Adrenal gland (tissue), 5 donors: ENCODE data around the gene PLXNA2.

ENCODE experiments used
- POLR2A ChIP-seq, 2 donors: fragments of 450-650 bp; IDR thresholded peaks; one replicate each; pipeline ENCODE4 v1.6.1; 2017; ENCODE audit warnings: antibody characterized with exemption in 2 of 2, mild to moderate bottlenecking in 2 of 2, moderate library complexity in 1 of 2
- TF ChIP-seq, protein P1 (sequence below), 6 experiments: fragments of 450-650 bp in 4 of 6; fragments of 200-600 bp in 2 of 6; sonication (generic) in 1 of 6; IDR thresholded peaks; 1 replicate in 5 of 6; 2 replicates in 1 of 6; pipeline versions ENCODE4 v1.5.1 to v1.8.0; 2016 to 2021; ENCODE audit warnings: antibody characterized with exemption in 6 of 6, mild to moderate bottlenecking in 2 of 6, moderate library complexity in 1 of 6
- donor health status: DM: no; HTN: no; CAD: no.

- TF ChIP-seq POLR2A (IDR thresholded peaks at IDR 0.05): no peak
- TF ChIP-seq, protein P1, sequence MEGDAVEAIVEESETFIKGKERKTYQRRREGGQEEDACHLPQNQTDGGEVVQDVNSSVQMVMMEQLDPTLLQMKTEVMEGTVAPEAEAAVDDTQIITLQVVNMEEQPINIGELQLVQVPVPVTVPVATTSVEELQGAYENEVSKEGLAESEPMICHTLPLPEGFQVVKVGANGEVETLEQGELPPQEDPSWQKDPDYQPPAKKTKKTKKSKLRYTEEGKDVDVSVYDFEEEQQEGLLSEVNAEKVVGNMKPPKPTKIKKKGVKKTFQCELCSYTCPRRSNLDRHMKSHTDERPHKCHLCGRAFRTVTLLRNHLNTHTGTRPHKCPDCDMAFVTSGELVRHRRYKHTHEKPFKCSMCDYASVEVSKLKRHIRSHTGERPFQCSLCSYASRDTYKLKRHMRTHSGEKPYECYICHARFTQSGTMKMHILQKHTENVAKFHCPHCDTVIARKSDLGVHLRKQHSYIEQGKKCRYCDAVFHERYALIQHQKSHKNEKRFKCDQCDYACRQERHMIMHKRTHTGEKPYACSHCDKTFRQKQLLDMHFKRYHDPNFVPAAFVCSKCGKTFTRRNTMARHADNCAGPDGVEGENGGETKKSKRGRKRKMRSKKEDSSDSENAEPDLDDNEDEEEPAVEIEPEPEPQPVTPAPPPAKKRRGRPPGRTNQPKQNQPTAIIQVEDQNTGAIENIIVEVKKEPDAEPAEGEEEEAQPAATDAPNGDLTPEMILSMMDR (IDR thresholded peaks at IDR 0.05): no peak
Measured at GRCh38 chr1:208041505-208041904, 202.7 kb downstream of the PLXNA2 start.
